CD14-positive monocyte (primary cell): Measurements from ENCODE around the gene OPRPN. TPM values are rescaled to one million over a fixed set of nuclear protein-coding genes. Genes with fewer than 3 reads are reported as not detected.

Experiments used
- DNase-seq, 3 donors: peaks; one replicate each; pipeline ENCODE4 v3.0.0-alpha.2; 2011 to 2022
- H2AFZ ChIP-seq: 2 replicates; pipeline ENCODE4 v1.6.0; 2012; ENCODE audit warnings: mild to moderate bottlenecking, low read depth, low read length, inconsistent platforms; ENCODE audit not compliant: insufficient read depth, poor library complexity, severe bottlenecking
- H3K27ac ChIP-seq, 2 donors: 1 replicate in 1 of 2; 2 replicates in 1 of 2; pipeline ENCODE4 v1.5.1; 2012 to 2013; ENCODE audit warnings: low read length in 2 of 2, control low read depth in 1 of 2, inconsistent platforms in 1 of 2, low read depth in 1 of 2, mild to moderate bottlenecking in 1 of 2
- H3K27me3 ChIP-seq, 2 donors: one replicate each; pipeline versions ENCODE4 v1.6.0 to v1.6.1; 2011 to 2013; ENCODE audit warnings: low read length in 2 of 2; ENCODE audit not compliant: control insufficient read depth in 2 of 2, insufficient read depth in 2 of 2
- H3K36me3 ChIP-seq, 2 donors: replicated peaks in 1 of 2; 1 replicate in 1 of 2; 2 replicates in 1 of 2; pipeline versions ENCODE4 v1.5.1 to v1.6.1; 2012 to 2013; ENCODE audit warnings: low read length in 2 of 2, control low read depth in 1 of 2, inconsistent platforms in 1 of 2, mild to moderate bottlenecking in 1 of 2; ENCODE audit not compliant: insufficient read depth in 2 of 2, control insufficient read depth in 1 of 2
- H3K4me1 ChIP-seq, 2 donors: 1 replicate in 1 of 2; 2 replicates in 1 of 2; pipeline versions ENCODE4 v1.5.1 to v1.6.1; 2012 to 2013; ENCODE audit warnings: low read length in 2 of 2, control low read depth in 1 of 2, inconsistent platforms in 1 of 2, mild to moderate bottlenecking in 1 of 2, moderate library complexity in 1 of 2; ENCODE audit not compliant: insufficient read depth in 2 of 2, control insufficient read depth in 1 of 2
- H3K4me2 ChIP-seq: replicated peaks from 2 replicates; pipeline ENCODE3; 2012; ENCODE audit warnings: low read length, moderate library complexity, mild to moderate bottlenecking; ENCODE audit not compliant: poor library complexity, severe bottlenecking; ENCODE audit errors: extremely low read depth
- H3K4me3 ChIP-seq, 3 experiments: fragments of 200-600 bp in 1 of 3; sonication (generic) in 1 of 3; replicated peaks in 1 of 3; 1 replicate in 2 of 3; 2 replicates in 1 of 3; pipeline ENCODE4 v1.5.1; 2011 to 2013; ENCODE audit warnings: low read length in 3 of 3, mild to moderate bottlenecking in 3 of 3, control low read depth in 2 of 3, low read depth in 2 of 3, inconsistent platforms in 1 of 3, moderate library complexity in 1 of 3
- H3K79me2 ChIP-seq: 2 replicates; pipeline ENCODE4 v1.6.0; 2012; ENCODE audit warnings: mild to moderate bottlenecking, control low read depth, inconsistent platforms, low read length, moderate library complexity; ENCODE audit not compliant: insufficient read depth
- H3K9ac ChIP-seq: 2 replicates; pipeline ENCODE4 v1.6.0; 2017; ENCODE audit warnings: low read length, mild to moderate bottlenecking; ENCODE audit not compliant: insufficient read depth, poor library complexity, severe bottlenecking
- H3K9me3 ChIP-seq, 2 donors: replicated peaks in 1 of 2; 1 replicate in 1 of 2; 2 replicates in 1 of 2; pipeline versions ENCODE4 v1.5.1 to v1.6.1; 2012 to 2013; ENCODE audit warnings: low read length in 2 of 2, control low read depth in 1 of 2; ENCODE audit not compliant: control insufficient read depth in 1 of 2, insufficient read depth in 1 of 2
- H4K20me1 ChIP-seq: 2 replicates; pipeline ENCODE4 v1.6.0; 2012; ENCODE audit warnings: mild to moderate bottlenecking, low read length, control low read depth, moderate library complexity; ENCODE audit not compliant: insufficient read depth
- H3K27ac Mint-ChIP-seq, 7 donors: one replicate each; pipeline ENCODE4 v1.8.0; 2020; ENCODE audit warnings: mild to moderate bottlenecking in 7 of 7, mixed read lengths in 7 of 7, moderate library complexity in 6 of 7, inconsistent platforms in 2 of 7
- H3K27me3 Mint-ChIP-seq, 3 donors: one replicate each; pipeline ENCODE4 v1.8.0; 2021 to 2022; ENCODE audit warnings: low read depth in 3 of 3, mild to moderate bottlenecking in 3 of 3, mixed read lengths in 3 of 3, moderate library complexity in 3 of 3, inconsistent platforms in 1 of 3
- H3K36me3 Mint-ChIP-seq, 2 donors: one replicate each; pipeline ENCODE4 v1.8.0; 2020; ENCODE audit warnings: mixed read lengths in 2 of 2, inconsistent platforms in 1 of 2, mild to moderate bottlenecking in 1 of 2
- H3K4me1 Mint-ChIP-seq: one replicate; pipeline ENCODE4 v1.8.0; 2020; ENCODE audit warnings: mild to moderate bottlenecking, mixed read lengths
- H3K4me3 Mint-ChIP-seq, 2 donors: one replicate each; pipeline ENCODE4 v1.8.0; 2020; ENCODE audit warnings: mild to moderate bottlenecking in 2 of 2, mixed read lengths in 2 of 2, moderate library complexity in 1 of 2
- H3K9me3 Mint-ChIP-seq, 7 donors: one replicate each; pipeline ENCODE4 v1.8.0; 2020 to 2022; ENCODE audit warnings: mixed read lengths in 7 of 7, mild to moderate bottlenecking in 6 of 7, moderate library complexity in 6 of 7, inconsistent platforms in 2 of 7
- WGBS: methylation state at CpG from one replicate; pipeline ENCODE4 v1.1.5; 2013; ENCODE audit warnings: missing lambda C conversion rate; ENCODE audit not compliant: insufficient coverage; 5-methylcytosine and 5-hydroxymethylcytosine counted together
- intact Hi-C, 2 donors: fragments of 100-400 bp; cut with micrococcal nuclease; formaldehyde crosslinking; loops; one replicate each; pipeline versions ENCODE4 v1.15.0 to v1.15.1; 2023
- polyA plus RNA-seq, 3 donors: library from polyadenylated mRNA; depleted of rRNA in 1 of 3; unstranded in 2 of 3; stranded (reverse) in 1 of 3; fragments of 300-500 nt in 2 of 3; fragments of >200 nt in 1 of 3; fragmentation: Illumina TruSeq in 2 of 3; gene quantifications; 1 replicate in 2 of 3; 2 replicates in 1 of 3; pipeline ENCODE4 v1.2.3, GENCODE V29; 2012 to 2021
- TF ChIP-seq, protein P1 (sequence below): fragments of 200-600 bp; IDR thresholded peaks from one replicate; pipeline ENCODE4 v1.8.0; 2022; ENCODE audit warnings: antibody characterized with exemption, mild to moderate bottlenecking

OPRPN gene
- polyA plus RNA-seq, 3 donors: not detected

DNA sequence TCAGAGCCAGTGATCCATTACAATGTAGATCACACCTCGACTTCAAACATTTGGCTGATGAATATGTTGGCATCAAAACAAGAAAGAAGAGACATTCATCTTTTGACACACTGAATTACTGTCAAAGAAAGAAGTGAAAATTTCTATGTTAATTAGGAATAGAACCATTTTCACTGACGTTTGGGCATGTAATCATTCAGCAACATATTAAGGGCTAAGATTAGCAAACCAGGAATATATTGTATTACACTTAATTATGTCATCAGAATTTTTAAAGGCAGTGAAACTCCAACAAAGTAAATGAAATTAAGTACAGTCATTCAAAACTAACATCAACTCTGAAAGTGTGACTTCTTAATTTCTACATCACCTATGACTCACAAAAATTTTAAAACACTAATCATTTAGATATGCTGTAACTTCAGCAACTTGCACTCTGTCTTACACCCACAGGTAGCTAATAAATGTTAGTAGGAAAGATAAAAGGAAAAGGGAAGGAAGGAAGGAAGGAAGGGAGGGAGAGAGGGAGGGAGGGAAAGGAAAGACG, 38.6 kb upstream of the OPRPN start:
- Mint-ChIP-seq H3K27ac (no peak overlapping the region), H3K27me3 (no peaks in the 10 kb centered on the region), H3K9me3 (no peaks in the 10 kb centered on the region), H3K4me3 (no peak overlapping the region), H3K36me3 (no peaks in the 10 kb centered on the region), H3K4me1 (no peaks in the 10 kb centered on the region)
- TF ChIP-seq, protein P1, sequence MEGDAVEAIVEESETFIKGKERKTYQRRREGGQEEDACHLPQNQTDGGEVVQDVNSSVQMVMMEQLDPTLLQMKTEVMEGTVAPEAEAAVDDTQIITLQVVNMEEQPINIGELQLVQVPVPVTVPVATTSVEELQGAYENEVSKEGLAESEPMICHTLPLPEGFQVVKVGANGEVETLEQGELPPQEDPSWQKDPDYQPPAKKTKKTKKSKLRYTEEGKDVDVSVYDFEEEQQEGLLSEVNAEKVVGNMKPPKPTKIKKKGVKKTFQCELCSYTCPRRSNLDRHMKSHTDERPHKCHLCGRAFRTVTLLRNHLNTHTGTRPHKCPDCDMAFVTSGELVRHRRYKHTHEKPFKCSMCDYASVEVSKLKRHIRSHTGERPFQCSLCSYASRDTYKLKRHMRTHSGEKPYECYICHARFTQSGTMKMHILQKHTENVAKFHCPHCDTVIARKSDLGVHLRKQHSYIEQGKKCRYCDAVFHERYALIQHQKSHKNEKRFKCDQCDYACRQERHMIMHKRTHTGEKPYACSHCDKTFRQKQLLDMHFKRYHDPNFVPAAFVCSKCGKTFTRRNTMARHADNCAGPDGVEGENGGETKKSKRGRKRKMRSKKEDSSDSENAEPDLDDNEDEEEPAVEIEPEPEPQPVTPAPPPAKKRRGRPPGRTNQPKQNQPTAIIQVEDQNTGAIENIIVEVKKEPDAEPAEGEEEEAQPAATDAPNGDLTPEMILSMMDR: no peak
- no peaks in the 10 kb centered on the region for H3K9me3 ChIP-seq
- no peak for DNase-seq
- H3K36me3 ChIP-seq: no peaks in the 10 kb centered on the region
- H3K4me1 ChIP-seq: no peaks in the 10 kb centered on the region
- H3K4me3 ChIP-seq: no peak overlapping the region
- H3K27me3 ChIP-seq: no peaks in the 10 kb centered on the region
- intact Hi-C loops: no loop called here
- H4K20me1 ChIP-seq: no peaks in the 10 kb centered on the region
- H3K27ac ChIP-seq: no peak overlapping the region
- no peak overlapping the region for H2AFZ ChIP-seq
- no peak overlapping the region for H3K4me2 ChIP-seq
- WGBS: no CpG with 5 or more reads among the region's 3 CpGs
- no peak overlapping the region for H3K9ac ChIP-seq
- no peaks in the 10 kb centered on the region for H3K79me2 ChIP-seq

DNA sequence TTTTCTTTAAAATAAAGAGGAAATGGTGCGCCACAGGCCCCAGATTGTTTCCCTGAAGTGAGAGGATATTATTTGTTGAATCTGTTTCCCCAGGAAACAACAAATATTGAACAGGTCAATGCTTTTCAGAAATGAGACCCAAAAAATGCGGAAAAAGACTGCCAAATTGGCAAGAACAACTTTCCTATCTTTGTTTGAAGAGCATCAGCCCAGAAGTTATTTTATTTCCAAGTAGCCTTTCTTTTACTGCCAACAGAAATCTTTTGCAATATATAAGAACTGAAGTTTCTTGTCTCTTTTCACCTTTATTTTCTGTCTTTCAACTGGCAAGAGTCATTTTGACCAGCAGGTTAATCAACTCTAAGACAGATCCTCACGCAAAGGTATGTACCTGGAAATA, 37.3 kb upstream of the OPRPN start, which contains the start of gene SMR3A:
TSS of gene SMR3A (plus strand) at position 301 of the 400 bp plus-strand sequence. CDS start 1,356 bp downstream, outside the sequence.
- no peak for DNase-seq
- no peak within 1 kb of the TSS for H3K9ac ChIP-seq
- no peak within 1 kb of the TSS for H3K4me2 ChIP-seq
- intact Hi-C loops: no loop called here
- no peak within 1 kb of the TSS for H2AFZ ChIP-seq
- H4K20me1 ChIP-seq: no peaks in the 10 kb centered on the region
- Mint-ChIP-seq H3K4me1 (no peaks in the 10 kb centered on the region), H3K36me3 (no peaks in the 10 kb centered on the region), H3K4me3 (no peak within 1 kb of the TSS), H3K9me3 (peaks cover 0 to 2% (median 0%) of the 10 kb centered on the region in 7 donors), H3K27me3 (no peaks in the 10 kb centered on the region), H3K27ac (no peak within 1 kb of the TSS)
- no peaks in the 10 kb centered on the region for H3K27me3 ChIP-seq
- H3K9me3 ChIP-seq: no peaks in the 10 kb centered on the region
- H3K79me2 ChIP-seq: no peaks in the 10 kb centered on the region
- WGBS: no CpG with 5 or more reads among the region's 3 CpGs
- H3K36me3 ChIP-seq: no peaks in the 10 kb centered on the region
- H3K4me1 ChIP-seq: no peaks in the 10 kb centered on the region
- TF ChIP-seq, protein P1: no peak
- H3K4me3 ChIP-seq: no peak within 1 kb of the TSS
- H3K27ac ChIP-seq: no peak within 1 kb of the TSS
